GM23338 (cell line): Measurements from ENCODE around the gene C1QTNF5. TPM values are rescaled to one million over a fixed set of nuclear protein-coding genes. Genes with fewer than 3 reads are reported as not detected.

Experiments
- ATAC-seq: fragments of 200-7000 bp; cut with Tn5 transposase; 3 replicates; pipeline ENCODE4 v1.9.1; 2020
- DNase-seq: peaks from one replicate; pipeline ENCODE4 v3.0.0-alpha.2; 2015; ENCODE audit warnings: low spot score
- H2AFZ ChIP-seq: fragments of 200-600 bp; sonication (generic); 2 replicates; pipeline ENCODE4 v1.8.0; 2016; ENCODE audit warnings: antibody characterized with exemption, mild to moderate bottlenecking, moderate library complexity
- H3F3A ChIP-seq: fragments of 200-600 bp; sonication (generic); replicated peaks from 2 replicates; pipeline ENCODE4 v1.8.0; 2017; ENCODE audit warnings: antibody characterized with exemption, mixed run types, low read depth
- H3K27ac ChIP-seq: fragments of 200-600 bp; sonication (generic); 2 replicates; pipeline ENCODE4 v1.6.1; 2016; ENCODE audit warnings: low read depth
- H3K27me3 ChIP-seq: fragments of 200-600 bp; sonication (generic); 2 replicates; pipeline ENCODE4 v1.8.0; 2016; ENCODE audit warnings: mild to moderate bottlenecking, mixed run types, moderate library complexity; ENCODE audit not compliant: insufficient read depth
- H3K36me3 ChIP-seq: fragments of 200-600 bp; sonication (generic); 2 replicates; pipeline ENCODE4 v1.8.0; 2016; ENCODE audit warnings: mild to moderate bottlenecking; ENCODE audit not compliant: insufficient read depth
- H3K4me1 ChIP-seq: fragments of 200-600 bp; sonication (generic); 2 replicates; pipeline ENCODE4 v1.8.0; 2016; ENCODE audit warnings: mild to moderate bottlenecking, moderate library complexity; ENCODE audit not compliant: insufficient read depth
- H3K4me2 ChIP-seq: fragments of 200-600 bp; sonication (generic); 2 replicates; pipeline ENCODE4 v1.7.1; 2017; ENCODE audit warnings: mixed run types
- H3K4me3 ChIP-seq: fragments of 200-600 bp; sonication (generic); 2 replicates; pipeline ENCODE4 v1.6.1; 2016; ENCODE audit warnings: mixed run types
- H3K79me2 ChIP-seq: fragments of 200-600 bp; sonication (generic); replicated peaks from 2 replicates; pipeline ENCODE4 v1.8.0; 2017; ENCODE audit warnings: mild to moderate bottlenecking; ENCODE audit not compliant: insufficient read depth
- H3K9me2 ChIP-seq: fragments of 200-600 bp; sonication (generic); 2 replicates; pipeline ENCODE4 v1.8.0; 2017; ENCODE audit not compliant: insufficient read depth
- H4K20me1 ChIP-seq: fragments of 200-600 bp; sonication (generic); replicated peaks from 2 replicates; pipeline ENCODE4 v1.8.0; 2017; ENCODE audit warnings: mild to moderate bottlenecking; ENCODE audit not compliant: insufficient read depth
- H3K27ac Mint-ChIP-seq: 2 replicates; pipeline ENCODE4 v1.8.0; 2020; ENCODE audit warnings: inconsistent platforms, mild to moderate bottlenecking, moderate library complexity, mixed read lengths
- H3K27me3 Mint-ChIP-seq: 3 replicates; pipeline ENCODE4 v1.8.0; 2022; ENCODE audit warnings: low read depth, mild to moderate bottlenecking, moderate library complexity, mixed read lengths, inconsistent platforms; ENCODE audit not compliant: insufficient read depth, poor library complexity
- H3K36me3 Mint-ChIP-seq: 3 replicates; pipeline ENCODE4 v1.8.0; 2021; ENCODE audit warnings: low read depth, mild to moderate bottlenecking, inconsistent platforms, moderate library complexity, mixed read lengths
- H3K4me1 Mint-ChIP-seq: 3 replicates; pipeline ENCODE4 v1.8.0; 2020; ENCODE audit warnings: mild to moderate bottlenecking, inconsistent platforms, mixed read lengths
- H3K4me3 Mint-ChIP-seq: 3 replicates; pipeline ENCODE4 v1.8.0; 2021; ENCODE audit warnings: moderate library complexity, mild to moderate bottlenecking, inconsistent platforms, mixed read lengths
- H3K9me3 Mint-ChIP-seq: 3 replicates; pipeline ENCODE4 v1.8.0; 2020; ENCODE audit warnings: moderate library complexity, mild to moderate bottlenecking, inconsistent platforms, mixed read lengths
- CREB1 ChIP-seq: fragments of 250-450 bp; sonication (Bioruptor Pico); IDR thresholded peaks from 2 replicates; pipeline ENCODE4 v1.5.0; 2020; ENCODE audit warnings: low read depth, mild to moderate bottlenecking, moderate library complexity
- CTCF ChIP-seq, 2 experiments: fragments of 200-600 bp in 1 of 2; sonication (generic) in 1 of 2; conservative IDR thresholded peaks; 2 replicates each; pipeline versions ENCODE4 v1.5.1 to v1.6.1; 2016 to 2017; ENCODE audit warnings: antibody characterized with exemption in 2 of 2, low read depth in 2 of 2, mild to moderate bottlenecking in 2 of 2, moderate library complexity in 1 of 2
- ETS1 ChIP-seq: IDR thresholded peaks from 2 replicates; pipeline ENCODE4 v1.6.1; 2016; ENCODE audit warnings: antibody characterized with exemption
- EZH2 ChIP-seq: fragments of 200-600 bp; sonication (generic); IDR thresholded peaks from one replicate; pipeline ENCODE4 v1.8.0; 2017; ENCODE audit warnings: antibody characterized with exemption, mild to moderate bottlenecking, low read depth; ENCODE audit not compliant: unreplicated experiment
- EZH2phosphoT487 ChIP-seq: fragments of 200-600 bp; sonication (generic); IDR thresholded peaks from one replicate; pipeline ENCODE4 v1.8.1; 2018; ENCODE audit warnings: antibody characterized with exemption; ENCODE audit not compliant: unreplicated experiment
- POLR2AphosphoS5 ChIP-seq: IDR thresholded peaks from 2 replicates; pipeline ENCODE4 v1.6.1; 2016; ENCODE audit warnings: antibody characterized with exemption, low read depth
- REST ChIP-seq: IDR thresholded peaks from one replicate; pipeline ENCODE4 v1.6.1; 2018; ENCODE audit warnings: antibody characterized with exemption; ENCODE audit not compliant: unreplicated experiment
- ZNF114 ChIP-seq: fragments of 250-450 bp; sonication (Bioruptor Pico); IDR thresholded peaks from 2 replicates; pipeline ENCODE4 v1.5.0; 2020; ENCODE audit warnings: mild to moderate bottlenecking, moderate library complexity
- ZNF462 ChIP-seq: fragments of 250-450 bp; sonication (Bioruptor Pico); IDR thresholded peaks from 2 replicates; pipeline ENCODE4 v1.5.0; 2020; ENCODE audit warnings: mild to moderate bottlenecking, moderate library complexity
- polyA plus RNA-seq: library from polyadenylated mRNA; unstranded; fragments of >200 nt; fragmentation: Nextera tagmentation; extraction: Ambion mirVana; gene quantifications from 2 replicates; pipeline ENCODE4 v1.2.1, GENCODE V29; 2016
- total RNA-seq: library from RNA; depleted of rRNA; stranded (reverse); fragments of >200 nt; shearing (Covaris generic); gene quantifications from 2 replicates; pipeline ENCODE4 v1.2.3, GENCODE V29; 2014

Gene C1QTNF5
- total and polyA plus RNA-seq, 2 experiments from 2014 or later, result 1.9 TPM

- TF ChIP-seq ZNF462 (CRISPR knock-in tag), result no peak
These were observed 42.0 kb downstream of the C1QTNF5 start (continued) for GRCh38 chr11:119298726-119299125.

- Histone ChIP-seq H3K4me1 (no peaks in the 10 kb centered on the region), H3F3A (peaks cover 3% of the 10 kb centered on the region; the same call in 1 of the 2 replicates), H3K79me2 (0 out of 2 replicates have a peak, but pooled peaks cover 6% of the 10 kb centered on the region), H2AFZ (no peak overlapping the region), H3K36me3 (peaks cover 51% of the 10 kb centered on the region), H3K4me3 (no peak overlapping the region), H3K9me2 (no peaks in the 10 kb centered on the region), H3K27ac (no peak overlapping the region), H4K20me1 (peaks cover 9% of the 10 kb centered on the region), H3K4me2 (no peak overlapping the region), H3K27me3 (no peaks in the 10 kb centered on the region)
- H3K4me1 Mint-ChIP-seq, result no peaks in the 10 kb centered on the region
- no peaks in the 10 kb centered on the region for H3K9me3 Mint-ChIP-seq
- no peak for ATAC-seq
- no peak for DNase-seq
- H3K36me3 Mint-ChIP-seq, result peaks cover 65% of the 10 kb centered on the region
- no peak overlapping the region for H3K4me3 Mint-ChIP-seq
- no peak overlapping the region for H3K27ac Mint-ChIP-seq
- H3K27me3 Mint-ChIP-seq, result no peaks in the 10 kb centered on the region
- TF ChIP-seq ETS1, result no peak
- TF ChIP-seq EZH2, result no peak
- no peak for TF ChIP-seq POLR2AphosphoS5
- no peak for TF ChIP-seq CREB1 (CRISPR knock-in tag)
- no peak for TF ChIP-seq ZNF114 (CRISPR knock-in tag)
- no peak for TF ChIP-seq CTCF (conservative IDR thresholded peaks at IDR 0.05; ENCODE audit: low read depth in 2 of 2)
- no peak for TF ChIP-seq EZH2phosphoT487
- no peak for TF ChIP-seq REST
These were observed 42.7 kb downstream of the C1QTNF5 start for GRCh38 chr11:119297938-119298337.
